ENCODE data around the gene FSTL3. TPM values are rescaled to one million over a fixed set of nuclear protein-coding genes. Genes with fewer than 3 reads are reported as not detected.

FSTL3 gene
- total and polyA plus RNA-seq, 10 of the 15 experiments (the other 5 are each of a cell fraction or from before 2014, with no cell fraction given): 0.42 to 13.5 (median 3.6) TPM

DNA sequence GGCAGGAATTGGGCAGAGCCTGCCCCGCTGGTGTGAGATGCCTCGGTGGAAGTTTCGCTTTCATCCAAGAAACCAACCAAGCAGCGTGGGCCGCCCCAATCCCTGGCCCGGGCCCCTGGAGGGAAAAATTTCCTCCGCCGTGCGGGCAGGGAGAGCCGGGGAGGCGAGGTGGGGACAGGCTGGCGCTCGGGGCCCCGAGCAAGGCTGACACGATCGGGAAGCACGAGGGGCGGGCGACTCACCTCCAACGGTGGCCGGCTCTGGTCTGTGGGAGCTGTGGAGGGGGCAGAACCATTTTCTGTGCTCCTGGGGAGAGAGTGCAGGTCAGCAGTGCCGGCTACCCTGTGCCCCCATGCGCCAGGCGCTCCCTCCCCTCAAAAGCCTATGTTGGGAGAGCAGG is 24.2 kb upstream of the FSTL3 start:
- ChIA-PET CTCF (no interaction called here), SMC1A (ENCODE audit: uncharacterized antibody, unreplicated experiment) (no interaction called here), POLR2A (no interaction called here), RAD21 (ENCODE audit: unreplicated experiment) (no interaction called here)
- H3K27me3 ChIP-seq (replicated peaks in 1 of 2; ENCODE audit: control insufficient read depth in 2 of 2, insufficient read depth in 2 of 2, low read length in 1 of 2): no peaks in the 10 kb centered on the region
- H3K4me1 ChIP-seq (ENCODE audit: control insufficient read depth, insufficient read depth, low read length): no peaks in the 10 kb centered on the region
- FAIRE-seq (no peak), ATAC-seq (no peak), DNase-seq (ENCODE audit: low read depth, low spot score) (no peak)
- intact Hi-C loops (cut with micrococcal nuclease; ENCODE audit: unreplicated experiment): no loop called here
- peaks cover 14 to 50% of the 10 kb centered on the region in 2 experiments for H3K36me3 ChIP-seq (ENCODE audit: control insufficient read depth in 2 of 2, insufficient read depth in 2 of 2, low read length in 1 of 2)
- no peak overlapping the region for H2AFZ ChIP-seq (ENCODE audit: control insufficient read depth, low read depth, low read length)
- BruUV-seq (replicated peaks): no TSS peak
- peaks cover 40% of the 10 kb centered on the region for H3K79me2 ChIP-seq (ENCODE audit: control insufficient read depth, insufficient read depth, low read length)
- no peaks in the 10 kb centered on the region for H3K9me3 ChIP-seq (replicated peaks; ENCODE audit: control insufficient read depth, insufficient read depth, low read length)
- no peak overlapping the region for H3K4me3 ChIP-seq
- H3K4me2 ChIP-seq (ENCODE audit: control insufficient read depth, insufficient read depth): no peak overlapping the region
- peaks cover 8% of the 10 kb centered on the region for H4K20me1 ChIP-seq (ENCODE audit: control insufficient read depth, insufficient read depth)
- TF ChIP-seq BACH1 (IDR thresholded peaks at IDR 0.05; ENCODE audit: borderline replicate concordance) (no peak), HDGF (IDR thresholded peaks at IDR 0.05) (no peak), MYC (IDR thresholded peaks at IDR 0.05; ENCODE audit: insufficient read depth, insufficient read length, insufficient replicate concordance, low read length, severe bottlenecking) (no peak), LARP7 (IDR thresholded peaks at IDR 0.05) (no peak), PBX3 (IDR thresholded peaks at IDR 0.05; ENCODE audit: insufficient replicate concordance, low read depth, low read length) (no peak), NR2C2 (IDR thresholded peaks at IDR 0.05; ENCODE audit: borderline replicate concordance, control insufficient read depth, insufficient read length, low read depth) (no peak), DPF2 (IDR thresholded peaks at IDR 0.05) (no peak), MTA2 (IDR thresholded peaks at IDR 0.05; ENCODE audit: low read depth) (no peak), RELA (IDR thresholded peaks at IDR 0.05; ENCODE audit: borderline replicate concordance, partially characterized antibody) (no peak), STAT1 (conservative IDR thresholded peaks at IDR 0.05) (no peak), IRF4 (IDR thresholded peaks at IDR 0.05; ENCODE audit: low read depth, low read length) (no peak), CREB1 (IDR thresholded peaks at IDR 0.05; ENCODE audit: low read depth) (no peak)
- TF ChIP-seq, protein P1, sequence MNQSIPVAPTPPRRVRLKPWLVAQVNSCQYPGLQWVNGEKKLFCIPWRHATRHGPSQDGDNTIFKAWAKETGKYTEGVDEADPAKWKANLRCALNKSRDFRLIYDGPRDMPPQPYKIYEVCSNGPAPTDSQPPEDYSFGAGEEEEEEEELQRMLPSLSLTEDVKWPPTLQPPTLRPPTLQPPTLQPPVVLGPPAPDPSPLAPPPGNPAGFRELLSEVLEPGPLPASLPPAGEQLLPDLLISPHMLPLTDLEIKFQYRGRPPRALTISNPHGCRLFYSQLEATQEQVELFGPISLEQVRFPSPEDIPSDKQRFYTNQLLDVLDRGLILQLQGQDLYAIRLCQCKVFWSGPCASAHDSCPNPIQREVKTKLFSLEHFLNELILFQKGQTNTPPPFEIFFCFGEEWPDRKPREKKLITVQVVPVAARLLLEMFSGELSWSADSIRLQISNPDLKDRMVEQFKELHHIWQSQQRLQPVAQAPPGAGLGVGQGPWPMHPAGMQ (IDR thresholded peaks at IDR 0.05; ENCODE audit: borderline replicate concordance): no peak
- TF ChIP-seq, protein P2, sequence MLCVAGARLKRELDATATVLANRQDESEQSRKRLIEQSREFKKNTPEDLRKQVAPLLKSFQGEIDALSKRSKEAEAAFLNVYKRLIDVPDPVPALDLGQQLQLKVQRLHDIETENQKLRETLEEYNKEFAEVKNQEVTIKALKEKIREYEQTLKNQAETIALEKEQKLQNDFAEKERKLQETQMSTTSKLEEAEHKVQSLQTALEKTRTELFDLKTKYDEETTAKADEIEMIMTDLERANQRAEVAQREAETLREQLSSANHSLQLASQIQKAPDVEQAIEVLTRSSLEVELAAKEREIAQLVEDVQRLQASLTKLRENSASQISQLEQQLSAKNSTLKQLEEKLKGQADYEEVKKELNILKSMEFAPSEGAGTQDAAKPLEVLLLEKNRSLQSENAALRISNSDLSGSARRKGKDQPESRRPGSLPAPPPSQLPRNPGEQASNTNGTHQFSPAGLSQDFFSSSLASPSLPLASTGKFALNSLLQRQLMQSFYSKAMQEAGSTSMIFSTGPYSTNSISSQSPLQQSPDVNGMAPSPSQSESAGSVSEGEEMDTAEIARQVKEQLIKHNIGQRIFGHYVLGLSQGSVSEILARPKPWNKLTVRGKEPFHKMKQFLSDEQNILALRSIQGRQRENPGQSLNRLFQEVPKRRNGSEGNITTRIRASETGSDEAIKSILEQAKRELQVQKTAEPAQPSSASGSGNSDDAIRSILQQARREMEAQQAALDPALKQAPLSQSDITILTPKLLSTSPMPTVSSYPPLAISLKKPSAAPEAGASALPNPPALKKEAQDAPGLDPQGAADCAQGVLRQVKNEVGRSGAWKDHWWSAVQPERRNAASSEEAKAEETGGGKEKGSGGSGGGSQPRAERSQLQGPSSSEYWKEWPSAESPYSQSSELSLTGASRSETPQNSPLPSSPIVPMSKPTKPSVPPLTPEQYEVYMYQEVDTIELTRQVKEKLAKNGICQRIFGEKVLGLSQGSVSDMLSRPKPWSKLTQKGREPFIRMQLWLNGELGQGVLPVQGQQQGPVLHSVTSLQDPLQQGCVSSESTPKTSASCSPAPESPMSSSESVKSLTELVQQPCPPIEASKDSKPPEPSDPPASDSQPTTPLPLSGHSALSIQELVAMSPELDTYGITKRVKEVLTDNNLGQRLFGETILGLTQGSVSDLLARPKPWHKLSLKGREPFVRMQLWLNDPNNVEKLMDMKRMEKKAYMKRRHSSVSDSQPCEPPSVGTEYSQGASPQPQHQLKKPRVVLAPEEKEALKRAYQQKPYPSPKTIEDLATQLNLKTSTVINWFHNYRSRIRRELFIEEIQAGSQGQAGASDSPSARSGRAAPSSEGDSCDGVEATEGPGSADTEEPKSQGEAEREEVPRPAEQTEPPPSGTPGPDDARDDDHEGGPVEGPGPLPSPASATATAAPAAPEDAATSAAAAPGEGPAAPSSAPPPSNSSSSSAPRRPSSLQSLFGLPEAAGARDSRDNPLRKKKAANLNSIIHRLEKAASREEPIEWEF (IDR thresholded peaks at IDR 0.05; ENCODE audit: insufficient replicate concordance, low read depth, low read length): no peak
- WGBS (ENCODE audit: insufficient coverage, insufficient replicate concordance, low lambda C conversion rate, missing lambda C conversion rate): 92% methylated on average over 21 of the region's 24 CpGs
- H3K27ac ChIP-seq (ENCODE audit: control insufficient read depth, insufficient read depth): no peak overlapping the region
- in situ Hi-C loops (cut with MboI): no loop called here
- H3K9ac ChIP-seq (ENCODE audit: control insufficient read depth, insufficient read depth, low read length): no peak overlapping the region

Measured in GM12878 (cell line).